ENCODE results near the gene DRAXIN.

The DRAXIN gene

DNA sequence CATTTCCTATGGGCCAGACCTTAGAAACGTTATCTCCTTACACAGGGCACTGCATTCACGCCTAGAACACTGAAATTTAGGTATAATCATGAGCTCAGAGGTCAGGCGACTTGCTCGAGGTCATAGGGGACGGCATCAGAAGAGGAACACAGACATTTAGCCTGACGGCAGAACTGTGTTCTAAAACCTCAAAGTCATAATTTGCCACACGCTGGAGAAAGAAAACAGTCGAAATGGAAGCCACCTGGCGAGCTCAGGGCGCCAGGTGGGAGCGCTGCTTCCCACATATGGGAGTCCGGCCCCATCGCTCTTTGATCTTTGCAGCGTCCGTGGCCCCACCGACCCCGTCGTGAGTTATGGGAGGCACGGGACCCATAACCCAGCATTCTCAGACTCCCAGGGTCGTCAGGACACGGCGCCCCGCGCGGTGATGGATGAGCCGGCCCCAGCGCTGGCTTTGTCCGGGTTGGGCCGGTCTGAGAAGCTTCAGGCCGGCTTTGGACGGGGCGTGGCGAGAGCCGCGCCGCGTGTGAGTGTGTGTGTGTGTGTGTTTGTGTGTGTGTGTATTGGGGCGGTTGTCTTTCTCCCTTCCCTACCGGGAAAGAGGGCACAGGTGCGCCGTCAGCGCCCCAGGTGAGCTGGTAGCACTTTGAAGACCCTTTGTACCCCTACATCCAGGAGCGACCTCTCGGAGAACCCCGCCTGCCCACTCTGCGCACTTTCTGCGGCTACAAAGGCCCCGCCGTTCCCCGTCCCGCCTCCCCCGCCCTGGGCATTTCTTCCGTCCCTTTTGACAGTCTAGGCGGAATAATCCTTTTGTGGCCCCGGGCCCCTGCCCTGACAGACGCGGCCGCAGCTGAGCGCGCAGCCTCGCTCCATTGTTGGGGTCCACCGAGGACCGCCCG is 861 bp upstream of the DRAXIN start:
- no peak for DNase-seq

DNA sequence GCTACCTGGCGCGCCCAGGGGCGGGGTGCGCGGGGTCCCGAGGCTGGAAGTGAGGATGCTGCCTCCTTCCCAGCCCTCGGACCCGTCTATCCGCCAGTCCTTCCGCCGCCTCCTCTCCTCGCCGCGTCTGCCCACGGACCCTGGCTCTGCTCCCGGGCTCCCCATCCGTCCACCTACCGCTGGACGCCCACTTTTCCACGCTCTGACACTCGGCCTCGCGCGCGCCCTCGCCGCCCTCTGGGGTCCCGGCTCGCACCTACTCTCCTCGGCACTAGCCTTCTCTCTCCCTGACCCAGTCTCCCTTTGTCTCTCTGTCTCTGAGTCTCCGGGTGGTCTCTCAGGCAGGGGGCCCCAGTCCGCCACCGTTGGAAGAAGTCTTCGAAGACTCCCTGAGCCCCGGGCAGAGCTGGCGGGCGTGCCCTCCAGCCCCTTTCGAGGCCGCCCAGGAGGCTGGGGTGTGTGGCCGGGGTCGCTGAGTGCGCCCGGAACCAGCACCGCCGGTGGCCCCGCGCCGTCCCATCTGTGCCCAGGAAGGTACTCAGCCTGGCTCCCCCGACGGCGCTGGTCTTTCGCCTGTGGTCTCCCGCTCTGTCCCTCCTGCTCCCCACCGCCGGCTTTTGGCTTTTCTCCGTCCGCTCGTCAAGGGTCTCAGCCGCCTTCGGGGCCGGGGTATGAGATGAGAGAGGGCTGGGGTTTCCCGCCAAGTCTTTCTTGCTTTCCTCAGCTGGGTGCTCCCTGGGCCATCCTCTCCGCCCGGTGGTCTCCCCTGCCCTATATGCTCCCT is 610 bp downstream of the DRAXIN start:
- DNase-seq: no peak

DNA sequence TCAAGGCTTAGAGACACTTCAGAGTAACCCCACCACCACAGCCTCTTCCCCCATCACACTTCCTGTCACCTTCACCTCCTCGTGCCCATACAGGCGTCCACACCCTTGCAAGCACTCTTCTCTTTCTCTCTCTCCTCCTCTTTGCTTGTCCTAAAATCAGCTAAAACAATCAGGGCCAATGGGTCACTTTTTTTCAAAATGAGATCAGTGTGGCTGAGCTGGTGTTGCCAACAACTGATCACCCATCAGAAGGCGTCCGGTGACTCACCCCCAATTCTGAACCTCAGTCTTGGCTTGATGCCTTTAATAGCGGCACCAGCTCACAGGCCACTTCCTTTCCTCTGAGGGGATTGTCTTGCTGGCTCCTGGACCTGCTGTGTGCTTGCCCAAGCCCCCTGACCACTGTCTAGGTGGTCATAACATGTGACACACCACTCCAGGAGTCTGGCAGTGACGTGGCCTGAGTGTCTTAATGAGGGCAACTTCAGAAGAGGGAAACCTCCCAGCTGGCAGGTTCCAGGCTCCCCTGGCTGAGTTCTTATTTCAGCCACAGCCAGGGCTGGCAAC is 1.6 kb downstream of the DRAXIN start:
- no peak for DNase-seq

DNA sequence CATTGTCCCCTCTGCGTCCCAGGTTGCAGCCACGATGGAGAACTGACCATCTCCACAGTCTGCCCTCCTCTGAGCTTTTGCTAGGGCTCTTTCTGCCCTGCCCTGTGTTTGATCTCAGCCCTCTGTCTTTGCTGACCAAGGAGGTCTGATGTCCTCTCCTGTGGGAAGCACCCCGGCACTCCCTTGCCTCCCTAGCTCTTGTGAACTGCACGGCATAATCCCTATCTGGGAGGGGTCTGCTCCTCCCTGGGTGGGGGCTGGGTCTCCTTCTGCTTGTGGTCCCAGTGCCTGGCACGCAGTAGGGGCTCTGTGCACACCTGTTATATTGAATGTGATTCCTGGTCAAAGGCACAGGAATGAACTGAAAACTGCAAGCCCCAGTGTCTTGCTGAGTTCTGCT is 2.4 kb downstream of the DRAXIN start:
- no peak for DNase-seq

DNA sequence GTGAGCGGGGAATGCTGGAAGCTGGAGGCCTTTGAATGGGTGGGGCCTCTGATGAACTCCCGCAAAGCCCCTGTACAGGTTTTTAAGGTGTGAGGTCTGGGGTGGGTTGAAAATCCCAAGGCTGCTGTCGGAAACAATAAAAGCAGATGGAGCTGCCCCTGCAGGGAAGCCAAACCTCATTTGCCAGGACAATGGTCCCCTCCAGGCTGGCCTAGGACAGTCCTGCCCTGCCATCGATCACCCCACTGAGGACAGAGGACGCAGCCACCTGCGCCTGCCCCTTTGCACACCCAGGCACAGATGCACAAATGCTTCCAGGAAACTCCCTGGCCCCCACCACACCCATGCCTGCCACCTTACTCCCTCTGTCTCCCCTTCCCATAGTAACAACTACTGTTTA is 4.4 kb downstream of the DRAXIN start:
- DNase-seq: no peak

DNA sequence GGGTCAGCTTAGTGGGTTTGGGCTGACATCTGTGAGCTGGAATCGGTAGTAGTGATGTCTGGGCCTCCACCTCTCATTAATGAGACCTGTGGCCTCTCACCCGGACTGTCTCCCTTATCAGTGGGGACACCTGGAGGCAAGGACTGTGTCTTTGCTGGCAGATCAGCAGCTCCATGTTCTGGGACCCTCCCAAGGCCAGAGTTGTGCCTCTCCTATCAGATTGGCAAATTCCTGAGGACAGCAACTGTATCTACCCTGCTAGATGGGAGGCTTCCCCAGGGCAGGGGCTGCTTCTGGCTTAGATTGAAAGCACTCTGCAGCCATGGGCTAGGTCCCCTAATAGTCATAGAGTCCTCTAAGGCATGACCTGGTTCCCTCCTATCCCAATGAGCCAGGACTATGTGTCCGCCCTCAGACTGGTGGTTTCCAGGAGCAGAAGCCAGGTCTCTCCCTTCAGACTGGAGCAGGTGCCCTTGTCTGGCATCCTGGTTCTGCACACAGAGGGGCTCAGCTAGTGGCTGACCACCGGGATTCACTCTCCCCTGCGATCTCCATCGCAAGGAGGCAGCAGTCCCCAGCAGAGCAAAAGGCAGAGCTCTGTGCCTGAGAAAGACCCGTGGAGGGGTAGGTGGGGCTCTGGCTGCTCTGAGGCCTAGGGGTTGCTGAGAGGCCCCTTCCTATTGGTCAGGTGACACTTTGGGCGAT is 5.8 kb downstream of the DRAXIN start:
- no peak for DNase-seq

DNA sequence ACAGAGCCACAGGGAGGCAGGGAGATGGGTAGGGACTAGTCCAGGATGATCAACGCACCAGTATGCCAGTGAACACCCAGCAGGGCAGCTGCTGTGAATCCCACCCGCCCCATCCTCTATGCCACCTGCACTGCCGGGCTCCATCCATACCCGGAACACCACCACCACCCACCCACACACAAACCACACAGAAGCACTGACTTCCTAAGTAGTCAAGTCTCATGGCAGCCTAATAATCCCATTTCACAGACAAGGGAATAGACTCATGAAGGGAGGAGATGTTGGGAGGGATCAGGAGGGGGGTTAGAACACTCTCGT is 6.3 kb downstream of the DRAXIN start:
- DNase-seq: no peak

DNA sequence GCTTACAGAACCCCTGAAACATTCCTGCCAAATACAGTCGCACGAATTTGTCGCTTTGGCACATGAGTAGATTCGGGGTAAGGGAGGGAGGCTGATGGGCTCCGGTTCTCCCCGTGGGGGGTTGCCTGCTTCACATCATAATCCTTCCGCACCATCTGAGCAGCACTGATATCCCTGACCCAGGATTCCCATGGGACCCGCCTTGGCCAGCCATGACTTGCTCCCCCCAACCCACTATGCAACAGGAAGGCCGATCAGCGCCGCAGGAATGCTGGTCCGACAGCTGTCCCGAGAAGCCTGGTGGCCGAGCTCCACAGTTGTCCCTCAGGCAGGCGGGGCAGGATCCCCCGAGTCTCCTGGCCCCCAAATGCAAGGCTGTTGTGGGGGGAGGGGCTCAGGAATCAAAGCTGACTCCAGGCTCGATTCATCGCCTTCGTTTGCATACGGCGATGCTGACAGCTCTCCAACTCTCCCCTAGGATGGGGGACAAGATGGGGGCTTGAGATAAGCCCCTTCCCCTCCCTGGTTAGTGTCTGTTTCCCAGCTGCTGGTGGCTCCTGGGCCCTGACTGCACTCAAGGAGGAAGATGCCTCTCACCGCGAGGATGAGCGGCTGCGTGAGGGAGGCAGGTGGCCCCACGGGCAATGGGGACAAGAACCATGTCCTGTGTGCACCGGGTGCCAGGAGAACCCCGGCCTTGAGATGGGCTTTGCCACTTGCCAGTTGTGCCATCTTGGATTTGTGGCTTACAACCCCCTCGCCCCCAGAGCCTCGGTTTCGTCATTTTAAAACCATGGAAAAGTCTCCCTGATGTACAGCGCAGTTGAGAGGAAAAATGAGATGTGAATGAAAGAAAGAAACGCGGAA is 9.3 kb downstream of the DRAXIN start:
- DNase-seq: no peak

DNA sequence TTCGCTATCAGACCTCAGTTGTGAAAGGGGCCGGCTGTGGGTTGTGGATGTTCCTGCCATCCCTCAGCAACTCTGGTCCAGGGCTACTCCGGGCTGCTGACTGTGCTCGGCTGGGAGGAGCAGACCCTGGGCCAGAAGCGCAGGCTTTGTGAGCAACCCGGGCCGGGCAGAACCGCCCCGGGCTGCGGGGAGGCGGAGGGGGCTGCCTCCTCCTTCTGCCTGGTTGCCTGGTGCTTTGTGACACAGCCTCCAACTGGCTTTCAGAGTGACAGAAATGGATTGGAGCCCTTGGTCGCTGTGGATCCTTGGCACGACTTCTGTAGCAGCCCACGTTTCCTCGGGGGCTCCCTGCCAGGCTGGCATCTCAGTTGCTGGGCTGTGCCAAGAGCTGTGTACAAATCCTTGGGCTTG is 10.0 kb downstream of the DRAXIN start:
- DNase-seq: no peak

DNA sequence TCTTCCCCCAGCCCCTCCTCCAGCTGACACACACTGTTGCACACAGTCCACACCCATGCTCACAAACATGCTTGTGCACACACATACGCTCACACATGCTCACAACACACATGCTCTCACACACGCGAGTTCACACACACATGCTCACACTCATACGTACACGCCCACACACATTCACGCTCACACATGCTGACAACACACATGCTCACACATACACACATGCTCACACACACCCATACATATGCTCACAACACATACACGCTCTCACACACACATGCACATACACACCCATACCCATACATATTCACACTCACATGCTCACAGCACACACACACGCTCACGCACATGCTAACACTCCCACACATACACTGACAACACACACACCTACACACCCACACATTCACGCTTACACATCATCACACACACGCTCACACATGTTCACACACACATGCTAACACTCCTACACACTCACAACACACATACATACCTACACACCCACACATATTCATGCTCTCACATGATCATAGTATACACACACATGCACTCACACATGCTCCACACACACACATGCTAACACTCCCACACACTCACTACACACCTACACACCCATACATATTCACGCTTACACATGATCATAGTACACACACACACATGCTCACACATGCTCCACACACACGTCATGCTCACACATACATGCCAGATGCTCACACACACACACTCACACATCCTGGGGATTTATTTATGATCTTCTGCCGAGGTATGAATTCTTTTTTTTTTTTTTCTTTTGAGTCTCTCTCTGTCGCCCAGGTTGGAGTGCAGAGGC is 10.7 kb downstream of the DRAXIN start:
- DNase-seq: no peak

DNA sequence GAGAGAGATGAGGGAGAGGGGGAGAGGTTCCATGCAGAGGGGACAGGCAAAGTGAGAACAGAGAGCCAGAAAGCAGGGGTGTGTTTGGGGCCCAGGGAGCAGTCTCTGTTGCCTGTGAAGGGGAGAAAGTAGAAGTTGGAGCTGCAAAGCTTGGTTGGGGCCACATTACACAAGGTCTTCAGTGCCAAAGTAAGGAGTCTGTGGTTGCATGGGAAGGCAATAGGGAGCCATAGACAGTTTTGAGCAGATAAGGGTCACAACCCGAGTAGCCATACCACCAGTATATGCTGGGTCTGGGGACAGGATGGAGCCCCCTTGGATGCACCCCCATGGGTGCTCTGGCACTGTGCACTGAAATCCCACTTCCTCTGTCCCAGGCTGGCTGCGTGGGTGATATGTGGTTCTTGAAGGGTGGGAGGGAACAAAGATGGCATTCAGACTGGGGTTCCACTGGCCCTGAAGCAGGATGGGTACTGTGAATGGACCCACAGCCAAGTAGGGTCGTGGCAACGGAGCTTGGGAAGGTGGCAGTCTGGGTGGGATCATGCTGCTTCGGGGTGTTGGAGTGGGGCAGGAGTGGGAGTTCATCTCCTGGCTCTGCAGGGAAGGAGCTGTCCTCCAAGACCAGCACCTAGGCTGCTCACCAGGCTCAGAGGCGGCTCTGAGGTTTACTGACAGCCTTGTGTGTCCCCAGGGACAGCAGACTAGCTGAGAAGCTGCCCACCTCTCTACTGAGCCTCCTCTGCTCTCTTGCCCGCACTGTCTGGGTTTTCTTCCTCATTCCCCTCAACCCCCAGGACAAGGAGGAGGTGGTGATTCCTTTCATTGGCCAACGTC is 12.1 kb downstream of the DRAXIN start:
- DNase-seq: no peak

DNA sequence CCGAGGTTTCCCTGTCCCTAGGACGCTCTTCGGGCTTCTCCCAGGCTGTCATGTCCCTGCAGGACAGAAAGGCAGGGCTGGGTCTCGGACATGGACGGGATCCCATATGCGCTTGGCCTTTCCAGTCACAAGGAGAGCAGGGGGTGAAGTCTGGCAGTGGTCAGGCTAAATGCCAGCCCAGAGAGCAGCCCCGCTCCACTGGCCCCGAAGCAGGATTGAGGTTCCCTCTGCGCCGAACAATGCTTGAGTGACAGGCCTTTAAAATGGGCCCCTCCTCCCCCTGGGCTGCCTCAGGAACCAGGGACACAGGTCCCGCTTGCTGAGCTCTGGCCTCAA is 12.7 kb downstream of the DRAXIN start:
- DNase-seq: no peak

DNA sequence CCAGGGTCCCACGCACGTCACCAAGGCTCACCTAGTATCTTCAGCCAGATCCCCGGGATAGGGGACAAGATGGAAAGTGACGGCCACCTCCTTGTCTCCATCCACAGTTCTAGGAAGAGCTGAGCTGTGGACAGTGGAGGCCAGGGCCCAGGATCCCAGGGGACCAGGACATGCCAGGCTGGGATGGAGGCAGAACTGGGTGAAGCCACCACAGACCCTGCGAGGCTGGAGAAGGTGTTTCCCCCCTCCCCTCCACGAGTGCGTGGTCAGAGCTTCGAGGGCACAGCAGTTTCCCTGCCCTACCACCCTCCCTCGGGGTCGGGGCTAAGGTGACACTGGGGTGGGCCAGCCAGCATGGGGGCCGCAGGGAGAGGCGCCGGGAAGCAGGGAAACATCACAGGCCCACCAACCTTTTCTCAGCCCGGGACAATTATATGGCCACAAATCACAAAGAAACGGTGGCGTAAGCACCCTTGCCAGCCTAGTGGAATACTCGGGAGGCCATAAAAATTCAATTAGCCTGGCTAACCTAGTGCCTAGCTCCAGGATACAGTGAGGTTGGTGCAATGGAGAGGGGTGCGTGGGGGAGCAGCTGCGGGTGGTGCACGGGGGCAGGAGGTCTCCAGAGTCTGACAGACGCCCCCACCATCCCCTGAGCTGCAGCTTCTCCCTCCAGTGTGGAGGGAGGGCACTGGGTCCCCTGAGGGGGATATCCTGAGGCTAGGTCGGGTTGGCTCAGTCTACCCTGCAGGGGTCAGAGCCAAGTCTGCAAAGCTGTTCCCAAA is 13.4 kb downstream of the DRAXIN start:
- DNase-seq: no peak

DNA sequence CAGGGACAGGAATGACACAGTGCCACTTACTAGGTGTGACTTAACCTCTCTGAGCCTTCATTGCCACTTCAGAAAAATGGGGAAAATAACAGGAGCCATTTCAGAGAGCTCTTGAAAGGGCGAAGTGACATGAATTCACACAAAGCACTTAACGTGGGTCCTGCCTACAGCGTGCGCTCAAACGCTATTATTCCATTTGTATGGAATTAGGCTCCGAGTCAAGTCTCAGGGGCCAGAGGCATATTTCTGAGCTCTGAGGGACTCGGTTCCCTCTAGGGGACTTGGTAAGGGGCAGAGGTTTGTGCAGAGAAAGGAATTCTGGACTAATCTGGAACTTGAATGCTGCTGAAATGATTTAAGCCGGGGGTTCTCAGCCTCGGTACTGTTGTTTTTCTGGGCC is 14.1 kb downstream of the DRAXIN start:
- no peak for DNase-seq

DNA sequence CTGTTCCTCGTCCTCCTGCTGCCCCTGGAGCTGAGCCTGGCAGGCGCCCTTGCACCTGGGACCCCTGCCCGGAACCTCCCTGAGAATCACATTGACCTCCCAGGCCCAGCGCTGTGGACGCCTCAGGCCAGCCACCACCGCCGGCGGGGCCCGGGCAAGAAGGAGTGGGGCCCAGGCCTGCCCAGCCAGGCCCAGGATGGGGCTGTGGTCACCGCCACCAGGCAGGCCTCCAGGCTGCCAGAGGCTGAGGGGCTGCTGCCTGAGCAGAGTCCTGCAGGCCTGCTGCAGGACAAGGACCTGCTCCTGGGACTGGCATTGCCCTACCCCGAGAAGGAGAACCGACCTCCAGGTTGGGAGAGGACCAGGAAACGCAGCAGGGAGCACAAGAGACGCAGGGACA is 14.8 kb downstream of the DRAXIN start:
- DNase-seq: no peak

DNA sequence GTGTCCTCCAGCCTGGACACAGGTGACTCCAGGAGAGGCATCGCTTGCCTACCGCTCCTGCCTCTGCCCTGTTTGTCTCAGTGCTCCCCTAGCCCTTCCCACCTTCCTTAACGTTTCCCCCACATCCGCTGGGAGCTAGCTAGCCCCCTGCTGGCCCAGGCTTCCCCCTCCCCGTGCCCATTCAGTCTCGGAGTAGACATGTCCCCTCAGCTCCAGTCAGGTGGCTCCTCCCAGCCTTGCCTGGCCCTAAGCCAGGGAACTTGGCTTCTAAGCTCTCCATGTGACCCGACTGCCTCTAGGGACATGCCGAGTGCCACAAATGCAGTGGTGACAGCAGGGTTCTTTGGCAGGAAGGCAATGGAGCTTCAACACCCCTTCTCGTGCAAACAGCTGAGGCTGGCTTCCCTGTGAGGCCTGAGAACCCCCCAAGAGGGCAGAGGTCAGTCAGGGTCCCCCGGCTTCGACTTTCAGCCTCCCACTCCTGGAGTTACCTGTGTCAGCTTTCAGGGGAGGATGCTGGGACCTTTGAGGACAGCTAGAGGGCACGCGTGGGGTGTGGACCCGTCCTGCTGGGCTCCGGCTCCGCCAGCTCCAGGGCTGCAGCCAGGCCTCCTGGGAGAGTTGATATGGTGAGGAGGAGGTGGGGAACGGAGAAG is 16.2 kb downstream of the DRAXIN start:
- peak; percentile 4 for DNase-seq

DNA sequence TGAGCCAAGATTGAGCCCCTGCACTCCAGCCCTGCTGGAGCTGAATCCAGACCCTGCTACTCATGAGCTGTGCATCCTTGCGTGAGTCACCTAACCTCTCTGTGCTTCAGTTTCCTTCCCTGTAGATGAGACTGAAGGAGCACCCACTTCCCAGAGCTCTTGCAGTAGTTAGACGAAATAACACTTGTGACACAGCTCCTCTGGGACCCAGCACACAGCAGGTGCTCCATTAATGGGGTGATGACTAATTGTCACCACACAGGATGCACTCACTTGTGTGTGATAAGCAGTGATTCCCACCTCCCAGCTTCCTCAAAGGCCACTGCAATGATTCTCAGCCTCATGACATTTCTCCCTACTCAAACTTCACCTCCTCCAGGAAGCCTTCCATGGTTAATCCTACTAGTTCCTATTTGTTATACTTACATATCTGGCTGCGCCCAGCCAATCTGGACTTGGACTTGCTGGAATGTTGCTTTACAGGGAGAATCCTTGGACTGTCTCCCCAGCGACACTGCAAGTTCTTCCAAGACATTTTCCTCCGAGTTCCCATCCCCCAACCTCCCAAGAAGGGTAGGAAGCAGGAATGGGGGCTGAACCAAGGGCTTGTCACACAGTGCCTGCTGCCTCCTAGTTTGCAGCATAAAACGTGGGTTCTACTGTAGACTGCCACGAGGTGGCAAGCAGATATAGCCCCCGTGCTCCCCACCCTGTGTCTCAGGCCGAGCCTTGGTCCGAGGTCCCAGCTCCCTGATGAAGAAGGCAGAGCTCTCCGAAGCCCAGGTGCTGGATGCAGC is 17.2 kb downstream of the DRAXIN start:
- no peak for DNase-seq

DNA sequence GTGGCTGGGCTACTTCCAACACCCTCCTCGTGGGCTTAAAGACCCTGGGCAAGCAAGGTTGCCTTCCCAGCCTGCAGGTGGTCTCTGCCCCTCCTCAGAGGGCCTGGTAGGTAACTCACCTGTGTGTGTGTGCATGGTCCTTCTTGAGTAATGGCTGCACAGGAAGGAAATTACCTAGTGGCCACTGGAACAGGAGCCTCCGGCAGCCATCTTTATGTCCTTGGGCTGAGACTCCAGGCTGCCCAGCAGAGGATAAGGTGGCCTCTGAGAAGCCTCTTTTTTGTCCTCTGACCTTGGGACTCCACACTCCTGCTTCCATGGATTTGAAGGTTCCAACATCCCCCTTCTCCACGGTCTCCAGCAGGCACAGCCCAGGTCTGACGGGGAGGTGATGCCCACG is 20.0 kb downstream of the DRAXIN start:
- no peak for DNase-seq
